Lower leg skin (tissue), 4 donors: Measurements from ENCODE around the gene ALPI. TPM values are rescaled to one million over a fixed set of nuclear protein-coding genes. Genes with fewer than 3 reads are reported as not detected.

ENCODE experiments used
- DNase-seq, 2 donors: peaks; one replicate each; pipeline ENCODE4 v3.0.0-alpha.2; 2019; ENCODE audit warnings: low spot score in 2 of 2
- H3K4me3 ChIP-seq: fragments of 200-600 bp; sonication (generic); 2 replicates; pipeline ENCODE4 v1.5.1; 2017; ENCODE audit warnings: mild to moderate bottlenecking, low read depth; ENCODE audit not compliant: poor library complexity, severe bottlenecking
- CTCF ChIP-seq, 3 donors: fragments of 450-650 bp; IDR thresholded peaks; one replicate each; pipeline ENCODE4 v1.5.1; 2016; ENCODE audit warnings: antibody characterized with exemption in 3 of 3, mild to moderate bottlenecking in 3 of 3, moderate library complexity in 2 of 3
- POLR2A ChIP-seq, 2 donors: fragments of 450-650 bp; IDR thresholded peaks; one replicate each; pipeline ENCODE4 v1.6.1; 2016 to 2017; ENCODE audit warnings: antibody characterized with exemption in 2 of 2, mild to moderate bottlenecking in 1 of 2, moderate library complexity in 1 of 2
- WGBS, 2 donors: methylation state at CpG; one replicate each; pipeline ENCODE4 v1.1.5; 2018; 5-methylcytosine and 5-hydroxymethylcytosine counted together
- intact Hi-C: fragments of 100-400 bp; cut with DNase I; formaldehyde crosslinking; loops from one replicate; pipeline ENCODE4 v1.15.0; 2023; ENCODE audit warnings: low total_unique reads
- total RNA-seq, 4 donors: library from RNA; depleted of rRNA; stranded (reverse); fragments of >200 nt; gene quantifications; one replicate each; pipeline ENCODE4 v1.1.0, GENCODE V29; 2016

Gene ALPI
- total RNA-seq, 4 donors from 2014 or later, result not detected

- H3K4me3 ChIP-seq, result no peak overlapping the region
- peak in 1 of 2 donors; percentile 32 for DNase-seq
Observed at GRCh38 chr2:232473467-232473890, 17.5 kb downstream of the ALPI start.

GRCh38 chr2:232476045-232476444, 20.1 kb downstream of the ALPI start:
- intact Hi-C loops, result no loop called here
- 50 to 78% methylated on average over 2 of the region's 2 CpGs for WGBS, 2 donors
- no peak for TF ChIP-seq CTCF (IDR thresholded peaks at IDR 0.05)
- TF ChIP-seq POLR2A (IDR thresholded peaks at IDR 0.05), result no peak
- DNase-seq, result no peak
- H3K4me3 ChIP-seq, result no peak overlapping the region

More at GRCh38 chr2:232473467-232473890, 17.5 kb downstream of the ALPI start:
- 30 to 34% methylated on average over 6 of the region's 6 CpGs for WGBS, 2 donors
- intact Hi-C loops, result no loop called here
- TF ChIP-seq CTCF (IDR thresholded peaks at IDR 0.05), result no peak
- TF ChIP-seq POLR2A (IDR thresholded peaks at IDR 0.05), result no peak

GRCh38 chr2:232476791-232477190, 20.8 kb downstream of the ALPI start:
- no peak for TF ChIP-seq POLR2A (IDR thresholded peaks at IDR 0.05)
- TF ChIP-seq CTCF (IDR thresholded peaks at IDR 0.05), result no peak
- no peak overlapping the region for H3K4me3 ChIP-seq
- peak in 1 of 2 donors; percentile 66 for DNase-seq
- WGBS, 2 donors, result 94 to 98% methylated on average over 7 of the region's 7 CpGs
- intact Hi-C loops, result no loop called here

- no peak for TF ChIP-seq CTCF (IDR thresholded peaks at IDR 0.05)
- TF ChIP-seq POLR2A (IDR thresholded peaks at IDR 0.05), result no peak
- intact Hi-C loops, result no loop called here
- WGBS, 2 donors, result 88 to 92% methylated on average over 9 to 13 of the region's 13 CpGs
- peak in 1 of 2 donors; percentile 72 for DNase-seq
- H3K4me3 ChIP-seq, result no peak overlapping the region
Observed at GRCh38 chr2:232477751-232478510, 22.0 kb downstream of the ALPI start.

GRCh38 chr2:232478571-232479340, 22.8 kb downstream of the ALPI start:
- no peak overlapping the region for H3K4me3 ChIP-seq
- intact Hi-C loops, result no loop called here
- 62 to 76% methylated on average over 19 of the region's 19 CpGs for WGBS, 2 donors
- no peak for TF ChIP-seq CTCF (IDR thresholded peaks at IDR 0.05)
- TF ChIP-seq POLR2A (IDR thresholded peaks at IDR 0.05), result no peak
- DNase-seq, result peak in 1 of 2 donors; percentile 80
